ENCODE results near the gene UBLCP1.

Gene UBLCP1

DNA sequence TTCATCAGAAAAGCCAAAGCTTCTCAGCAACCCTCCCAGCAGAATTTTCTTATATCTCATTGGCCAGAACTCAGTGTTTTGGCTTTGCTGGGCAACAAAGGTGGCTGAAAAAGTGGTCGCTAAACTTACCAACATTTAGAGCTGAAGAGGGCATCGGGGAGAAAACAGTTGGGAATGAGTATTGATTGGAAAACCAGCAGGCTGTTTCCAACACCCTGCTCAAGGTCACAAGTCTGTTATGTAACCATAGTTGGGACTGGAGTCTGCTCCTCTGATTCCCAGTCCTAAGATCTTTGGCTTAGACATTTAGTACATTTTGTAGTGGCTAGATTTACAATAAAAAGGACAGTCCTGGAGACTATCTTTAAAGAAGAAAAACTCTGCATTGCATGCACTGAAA lies 50.1 kb downstream of the UBLCP1 start:
- no peak for DNase-seq (ENCODE audit: low read depth)

DNA sequence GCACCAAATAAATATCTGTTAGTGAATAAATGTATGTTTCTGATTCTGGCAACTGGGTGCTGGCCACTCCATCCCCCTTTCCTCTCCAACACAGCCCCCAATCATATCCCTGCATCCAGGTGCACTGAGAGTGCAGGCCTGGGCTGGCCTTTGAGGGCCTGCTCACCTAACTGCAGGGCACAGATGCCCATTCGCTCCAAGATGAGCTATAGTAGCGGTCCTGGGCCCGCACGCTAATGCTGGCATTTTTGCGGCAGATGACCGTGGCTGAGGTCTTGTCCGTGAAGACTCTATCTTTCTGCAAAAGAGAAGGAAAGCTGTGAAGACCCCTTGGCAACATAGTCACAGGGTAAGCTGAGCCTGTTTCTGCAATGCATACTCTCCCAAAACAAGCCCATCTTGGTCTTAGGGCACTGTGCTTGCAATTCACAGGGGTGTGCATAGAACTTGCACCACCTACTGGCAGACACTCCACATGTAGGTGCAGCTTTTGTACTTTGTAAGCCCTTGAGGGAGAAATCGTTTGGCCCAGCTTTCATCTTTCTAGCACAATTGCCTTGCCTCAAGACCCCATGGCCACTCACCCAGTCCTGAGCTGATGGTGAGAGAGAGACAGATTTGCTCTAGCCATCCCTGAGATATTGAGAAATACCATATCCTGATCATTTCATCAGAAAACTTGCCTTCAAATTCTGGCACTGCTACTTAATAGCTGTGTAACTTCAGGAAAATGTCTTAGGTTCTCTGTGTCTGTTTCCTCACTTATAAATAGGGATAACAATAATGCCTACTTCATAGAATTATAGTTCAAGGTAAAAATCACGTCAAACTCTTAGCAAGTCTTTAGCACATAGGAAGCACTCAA lies 53.7 kb downstream of the UBLCP1 start:
- peak; percentile 15 for DNase-seq (ENCODE audit: low read depth)

DNA sequence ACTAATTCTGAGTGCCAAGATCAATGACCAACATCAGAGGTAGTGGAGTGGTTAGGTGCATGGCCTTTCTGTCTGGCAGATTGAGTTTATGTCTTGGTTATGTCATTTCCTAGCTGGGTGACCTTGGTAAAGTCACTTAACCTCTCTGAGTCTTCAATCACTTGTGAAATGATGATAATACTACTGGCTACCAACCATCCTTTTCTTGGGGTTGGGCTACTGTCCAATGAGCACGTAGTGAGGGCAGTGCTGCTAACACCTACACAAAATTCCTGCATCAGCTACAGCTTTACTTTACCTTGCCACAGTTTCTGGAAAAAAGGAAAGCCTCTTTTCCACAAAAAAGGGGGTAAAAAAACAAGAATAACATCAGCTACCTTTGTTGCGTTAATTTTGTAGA lies 54.8 kb downstream of the UBLCP1 start:
- no peak for DNase-seq (ENCODE audit: low read depth)

DNA sequence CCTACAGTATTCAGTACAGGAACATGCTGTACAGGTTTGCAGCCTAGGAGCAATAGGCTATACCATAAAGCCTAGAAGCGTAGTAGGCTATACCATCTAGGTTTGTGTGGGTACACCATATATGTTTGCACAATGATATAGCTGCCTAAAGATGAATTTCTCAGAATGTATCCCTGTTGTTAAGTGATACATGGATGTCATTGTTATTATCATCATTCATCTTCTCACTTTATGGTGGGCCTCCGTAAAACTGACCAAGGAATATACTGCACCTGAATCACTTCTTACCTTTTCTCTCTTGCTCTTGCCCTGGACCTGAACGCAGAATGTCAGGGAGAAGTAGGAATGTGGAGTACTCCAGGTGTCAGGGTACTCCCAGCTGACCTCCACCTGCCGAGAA lies 55.4 kb downstream of the UBLCP1 start:
- DNase-seq (ENCODE audit: low read depth): no peak

DNA sequence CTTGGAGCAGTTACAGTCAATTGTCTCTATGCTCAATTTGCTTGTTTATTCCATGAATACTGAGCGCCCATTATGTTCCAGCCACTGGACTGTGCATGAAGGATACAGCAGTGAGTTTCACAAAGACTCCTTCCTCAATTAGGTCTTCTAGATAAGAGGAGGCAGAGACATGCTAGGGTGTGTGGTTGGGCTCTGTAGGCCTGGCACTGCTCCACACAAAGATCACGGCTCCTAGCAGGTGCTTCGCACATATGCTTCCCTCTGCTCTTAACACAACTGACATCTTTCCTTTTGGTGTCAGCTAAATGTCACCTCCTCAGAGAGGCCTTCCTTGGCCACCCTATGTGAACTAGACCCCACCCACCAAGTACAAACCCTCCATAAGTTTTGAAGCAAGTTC lies 56.3 kb downstream of the UBLCP1 start:
- DNase-seq (ENCODE audit: low read depth): no peak

DNA sequence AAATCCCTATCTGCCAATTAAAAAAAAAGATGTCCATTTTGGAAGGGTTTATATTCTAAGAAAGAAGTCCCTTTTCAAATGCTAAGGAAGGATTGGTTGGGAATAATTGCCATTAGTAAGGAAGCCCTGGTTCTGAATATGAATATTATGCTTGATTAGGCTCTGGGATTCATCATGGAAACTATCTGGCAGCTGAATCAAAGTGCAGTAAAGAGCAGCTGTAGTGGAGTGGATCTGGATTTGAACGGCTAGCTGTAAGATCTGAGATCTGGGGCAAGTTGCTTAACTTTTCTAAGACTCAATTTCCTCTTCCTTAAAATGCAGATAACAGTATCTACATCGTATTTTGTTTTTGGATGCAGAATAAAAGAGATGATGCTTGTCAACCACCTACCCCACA lies 56.7 kb downstream of the UBLCP1 start:
- DNase-seq (ENCODE audit: low read depth): no peak

DNA sequence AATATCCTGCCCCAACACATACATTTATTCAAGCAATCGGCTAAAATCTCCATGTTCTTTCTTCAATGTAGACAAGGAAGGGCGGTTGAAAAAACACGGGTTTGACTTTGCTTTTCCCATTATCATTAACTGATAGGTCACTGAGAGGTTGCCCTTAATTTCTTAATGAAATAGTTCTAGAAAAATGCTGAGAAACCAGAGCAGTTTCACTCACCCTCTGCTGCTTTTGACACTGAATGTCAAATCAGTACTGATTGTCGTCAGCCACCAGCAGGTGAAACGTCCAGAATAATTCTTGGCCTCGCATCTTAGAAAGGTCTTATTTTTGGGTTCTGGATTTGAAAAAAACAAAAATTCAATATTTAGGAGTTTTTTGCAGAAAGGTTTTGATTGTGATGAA lies 59.1 kb downstream of the UBLCP1 start:
- no peak for DNase-seq (ENCODE audit: low read depth)

DNA sequence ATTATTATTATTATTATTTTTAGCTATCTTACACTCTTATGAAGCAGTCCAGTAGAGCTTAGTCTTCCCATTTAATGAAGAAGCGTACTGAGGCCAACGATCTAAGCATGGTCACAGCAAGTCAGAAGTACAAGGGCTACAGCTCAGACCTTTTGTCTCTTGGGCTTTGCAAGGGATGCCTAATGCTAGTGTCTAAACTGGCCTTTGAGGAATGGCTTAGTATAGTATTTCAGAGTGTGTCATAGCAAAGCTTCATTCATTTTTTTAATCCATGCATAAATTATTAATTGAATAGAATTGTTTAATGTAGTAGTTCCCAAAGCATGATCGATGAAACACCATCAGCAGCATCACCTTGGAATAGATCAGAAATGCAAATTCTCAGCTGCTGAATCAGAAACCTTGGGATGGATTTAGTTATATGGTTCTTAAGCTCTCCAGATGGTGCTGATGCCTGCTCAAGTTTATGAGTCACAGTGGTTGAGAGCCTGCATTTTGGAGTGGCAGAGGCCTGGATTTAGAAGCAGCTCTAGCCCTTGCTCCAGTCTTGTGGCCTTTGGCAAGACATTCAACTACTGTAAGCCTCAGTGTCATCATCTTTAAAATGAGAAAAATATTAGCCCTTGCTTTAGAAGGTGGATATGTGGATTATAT lies 61.1 kb downstream of the UBLCP1 start:
- DNase-seq (ENCODE audit: low read depth): no peak

DNA sequence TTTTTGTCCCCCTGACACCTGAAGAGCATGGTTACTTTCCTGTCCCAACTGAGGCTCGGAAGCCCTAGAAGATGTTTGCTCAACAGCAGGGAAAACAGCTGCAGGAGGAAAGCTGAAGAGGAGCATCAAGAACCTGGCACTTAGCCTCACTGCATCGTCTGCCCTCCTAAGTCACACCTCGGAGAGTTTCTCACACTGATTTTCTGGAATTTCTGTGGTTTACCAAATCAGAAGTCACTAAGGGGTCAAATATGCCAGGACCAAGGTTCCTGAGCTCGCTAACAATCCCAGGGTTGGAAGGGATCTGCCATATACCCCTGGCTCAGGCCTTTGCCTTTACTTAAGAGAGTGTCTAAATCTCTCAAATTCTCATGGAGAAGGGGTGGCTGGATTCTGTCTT lies 61.9 kb downstream of the UBLCP1 start:
- DNase-seq (ENCODE audit: low read depth): no peak

DNA sequence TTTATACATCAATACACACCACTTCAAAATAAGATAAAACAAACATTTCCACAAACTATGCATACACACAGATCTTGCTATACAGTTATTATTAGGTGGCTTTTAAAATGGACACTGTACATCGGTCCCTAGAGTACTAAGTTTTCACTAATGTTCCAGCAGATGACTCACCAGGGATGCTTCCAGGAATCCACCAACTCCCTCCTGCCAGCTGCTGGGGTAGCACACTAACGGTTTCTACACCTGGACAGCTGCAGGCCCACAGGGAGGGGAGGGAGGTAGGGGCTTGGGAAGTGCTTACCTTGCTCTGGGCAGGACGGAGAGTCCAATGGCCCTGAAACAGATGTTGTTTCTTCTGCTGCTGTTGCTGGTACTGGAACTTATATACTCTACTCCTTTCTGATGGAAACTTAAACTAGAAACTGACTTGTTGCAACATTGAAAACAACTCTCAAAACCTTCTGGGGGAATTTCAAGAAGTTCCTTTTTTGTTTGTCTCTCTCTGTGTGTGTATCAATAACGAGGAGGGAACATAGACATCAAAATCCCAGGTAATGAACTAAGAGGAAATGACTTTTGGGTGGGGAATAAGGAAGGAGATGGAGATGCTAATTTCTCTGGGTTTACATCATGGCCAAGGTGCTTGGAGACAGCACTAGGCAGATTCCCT lies 67.2 kb downstream of the UBLCP1 start, which contains the start of gene IL12B:
Gene IL12B, minus strand, starts transcription at position 357 of the 670 bp plus-strand sequence. CDS start 3,705 bp downstream, outside the sequence.
- no peak for DNase-seq (ENCODE audit: low read depth)

DNA sequence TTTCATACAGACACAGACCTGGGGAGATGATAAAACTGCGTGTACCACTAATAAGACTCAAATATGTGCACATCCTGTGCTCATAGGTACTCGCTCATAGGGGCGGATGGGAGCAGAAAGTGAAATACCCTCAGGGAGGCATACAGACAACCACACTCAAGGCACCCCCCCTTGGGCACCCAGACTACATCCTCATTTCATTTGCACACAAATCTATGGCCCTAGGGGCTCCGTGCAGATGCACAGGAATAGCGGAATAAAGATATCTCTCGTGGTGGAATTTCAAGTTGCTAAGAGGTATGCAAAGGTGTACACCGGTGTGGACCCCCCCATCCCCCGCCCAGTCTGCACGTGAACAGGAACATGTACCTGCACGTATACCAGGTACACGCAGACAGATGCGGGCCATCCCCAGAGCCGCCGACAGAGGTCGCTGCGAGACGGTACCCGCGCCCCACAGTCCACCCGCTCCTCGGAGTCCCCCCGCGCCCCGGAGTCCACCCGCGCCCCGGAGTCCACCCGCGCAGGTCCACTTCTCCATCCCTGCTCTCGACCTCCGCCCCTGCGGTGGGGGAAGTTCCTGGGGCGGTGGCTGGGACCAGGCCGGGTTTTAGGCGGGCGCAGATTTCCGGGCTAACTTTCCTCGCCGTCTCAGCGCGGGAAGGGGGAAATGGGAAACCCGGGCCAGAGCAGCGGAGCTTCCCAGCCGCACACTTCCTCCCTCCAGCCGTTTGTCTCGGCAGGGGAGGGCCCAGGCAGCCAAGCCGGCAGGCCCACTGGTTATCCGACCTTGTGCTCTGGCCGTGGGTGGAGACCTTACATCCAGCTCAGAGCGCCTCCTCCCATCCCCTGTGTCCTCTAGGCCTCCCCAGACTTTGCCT lies 68.2 kb downstream of the UBLCP1 start:
- DNase-seq (ENCODE audit: low read depth): peak; percentile 67

DNA sequence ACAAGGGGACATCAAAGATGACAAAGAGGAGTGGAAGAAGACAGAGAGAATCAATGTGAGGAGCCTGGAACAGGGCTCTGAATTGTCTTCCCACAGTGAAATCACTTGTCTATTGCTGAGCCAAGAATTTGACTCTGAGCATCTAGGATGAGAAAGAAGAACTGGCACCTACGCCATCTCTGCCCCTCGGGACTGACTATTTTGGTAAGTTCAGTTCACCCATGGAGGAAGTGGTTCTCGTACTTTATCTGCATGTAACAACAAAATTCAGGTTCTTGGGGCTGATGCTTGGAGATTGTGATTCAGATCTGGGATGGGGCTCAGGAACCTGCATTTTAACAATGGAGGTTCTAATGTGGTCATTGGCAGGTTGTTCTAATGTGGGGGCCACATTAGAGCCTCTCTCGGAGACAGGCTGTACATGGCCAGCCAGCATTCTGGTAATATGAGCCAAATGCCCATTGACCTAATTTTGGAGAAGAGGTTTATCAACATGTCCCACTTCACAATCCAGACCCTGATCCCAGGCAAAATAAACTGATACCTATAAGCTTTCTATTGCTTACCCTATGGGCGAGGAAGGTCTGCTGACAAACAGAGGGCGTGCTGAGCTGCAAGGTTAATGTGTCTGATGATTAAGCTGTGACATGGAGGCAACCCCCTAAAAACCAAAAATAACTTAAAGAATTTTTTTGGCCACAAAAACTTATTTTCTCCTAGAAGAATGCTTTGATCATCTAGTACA lies 69.9 kb downstream of the UBLCP1 start:
- no peak for DNase-seq (ENCODE audit: low read depth)

DNA sequence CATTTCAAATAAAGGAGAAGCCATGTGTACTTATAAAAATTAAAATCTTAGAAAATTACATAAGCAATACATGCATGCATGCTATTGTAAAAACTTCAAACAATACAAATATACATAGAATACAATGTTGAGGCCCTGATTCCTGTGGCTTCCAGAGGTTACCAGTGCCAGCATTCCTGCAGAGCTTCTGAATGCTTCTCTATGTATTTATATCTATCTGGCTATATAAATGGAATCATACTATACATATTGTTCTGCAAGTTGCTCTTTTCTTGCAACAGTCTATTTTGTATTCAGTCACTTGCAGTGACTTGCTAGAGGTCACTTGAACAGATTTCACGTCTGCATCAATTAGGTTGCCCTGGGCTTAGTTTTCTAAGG lies 70.4 kb downstream of the UBLCP1 start:
- DNase-seq (ENCODE audit: low read depth): no peak
